Mesothelial cell of epicardium (in vitro differentiated cells): ENCODE measurements around the gene SNX11. TPM values are rescaled to one million over a fixed set of nuclear protein-coding genes. Genes with fewer than 3 reads are reported as not detected.

Experiments
- DNase-seq, 2 experiments: peaks; one replicate each; pipeline ENCODE4 v3.0.0; 2021; ENCODE audit warnings: low spot score in 2 of 2; ENCODE audit not compliant: unreplicated experiment in 2 of 2
- H3K27ac Mint-ChIP-seq: 2 replicates; pipeline ENCODE4 v1.8.0; 2021; ENCODE audit warnings: mixed read lengths
- H3K27me3 Mint-ChIP-seq: 2 replicates; pipeline ENCODE4 v1.8.0; 2021; ENCODE audit warnings: low read depth, mixed read lengths
- H3K36me3 Mint-ChIP-seq: 2 replicates; pipeline ENCODE4 v1.8.0; 2021; ENCODE audit warnings: mixed read lengths
- H3K4me1 Mint-ChIP-seq: 2 replicates; pipeline ENCODE4 v1.8.0; 2021; ENCODE audit warnings: mixed read lengths
- H3K4me3 Mint-ChIP-seq: 2 replicates; pipeline ENCODE4 v1.8.0; 2021; ENCODE audit warnings: mild to moderate bottlenecking, moderate library complexity, mixed read lengths
- H3K9me3 Mint-ChIP-seq: 2 replicates; pipeline ENCODE4 v1.8.0; 2021; ENCODE audit warnings: mixed read lengths
- microRNA-seq: library from miRNA; unstranded; fragments of <30 nt; microRNA quantifications from one replicate; pipeline ENCODE4 v1.2.0, GENCODE V29; 2021; ENCODE audit warnings: inconsistent platforms, mixed read lengths
- total RNA-seq: library from RNA; stranded (reverse); gene quantifications from 3 replicates; pipeline ENCODE4 v1.2.1, GENCODE V29; 2021
- TF ChIP-seq, protein P1 (sequence below): fragments of 200-600 bp; sonication (generic); IDR thresholded peaks from one replicate; pipeline ENCODE4 v1.5.0; 2021; ENCODE audit warnings: antibody characterized with exemption; ENCODE audit not compliant: unreplicated experiment

Gene SNX11
- total RNA-seq, 1 donor from 2014 or later = 16.2 TPM

DNA sequence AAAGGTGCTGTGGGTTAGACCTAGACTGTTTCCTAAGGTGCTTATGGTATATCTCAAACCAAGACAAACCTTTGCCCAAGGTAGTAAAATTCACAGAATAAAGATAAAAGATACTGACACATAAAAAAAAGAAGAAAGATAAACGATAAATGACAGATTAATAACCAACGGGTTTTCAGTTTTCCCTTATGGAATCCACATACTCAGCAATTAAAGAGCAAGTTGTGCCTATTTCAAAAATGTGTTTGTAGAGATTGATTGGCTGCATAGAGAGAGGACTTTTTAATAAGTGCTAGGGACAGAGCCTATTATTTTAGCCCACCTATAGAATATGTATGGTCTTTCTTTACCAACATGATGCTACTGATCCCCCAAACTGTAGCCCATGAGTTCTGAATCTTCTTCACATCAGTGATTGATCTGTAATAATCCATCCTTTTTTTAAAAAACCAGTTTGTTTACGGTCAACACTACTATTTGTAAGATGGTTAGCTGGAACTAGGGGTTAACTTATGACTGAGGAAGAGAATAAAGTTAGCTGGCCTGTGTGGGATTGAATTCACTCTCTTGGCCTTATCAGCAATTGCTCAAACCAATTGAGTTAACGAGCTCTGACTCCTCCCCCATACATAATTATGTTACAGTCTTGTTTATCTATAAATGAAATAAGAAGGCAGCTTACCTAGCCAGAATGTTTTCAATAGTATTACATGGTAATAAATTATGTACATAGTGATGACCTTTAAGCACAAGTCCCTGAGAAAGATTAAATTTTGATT, 53.8 kb downstream of the SNX11 start:
- Mint-ChIP-seq H3K4me1 (peaks cover 46% of the 10 kb centered on the region), H3K4me3 (no peak overlapping the region), H3K9me3 (no peaks in the 10 kb centered on the region), H3K27me3 (peaks cover 9% of the 10 kb centered on the region), H3K27ac (no peak overlapping the region), H3K36me3 (no peaks in the 10 kb centered on the region)
- TF ChIP-seq, protein P1, sequence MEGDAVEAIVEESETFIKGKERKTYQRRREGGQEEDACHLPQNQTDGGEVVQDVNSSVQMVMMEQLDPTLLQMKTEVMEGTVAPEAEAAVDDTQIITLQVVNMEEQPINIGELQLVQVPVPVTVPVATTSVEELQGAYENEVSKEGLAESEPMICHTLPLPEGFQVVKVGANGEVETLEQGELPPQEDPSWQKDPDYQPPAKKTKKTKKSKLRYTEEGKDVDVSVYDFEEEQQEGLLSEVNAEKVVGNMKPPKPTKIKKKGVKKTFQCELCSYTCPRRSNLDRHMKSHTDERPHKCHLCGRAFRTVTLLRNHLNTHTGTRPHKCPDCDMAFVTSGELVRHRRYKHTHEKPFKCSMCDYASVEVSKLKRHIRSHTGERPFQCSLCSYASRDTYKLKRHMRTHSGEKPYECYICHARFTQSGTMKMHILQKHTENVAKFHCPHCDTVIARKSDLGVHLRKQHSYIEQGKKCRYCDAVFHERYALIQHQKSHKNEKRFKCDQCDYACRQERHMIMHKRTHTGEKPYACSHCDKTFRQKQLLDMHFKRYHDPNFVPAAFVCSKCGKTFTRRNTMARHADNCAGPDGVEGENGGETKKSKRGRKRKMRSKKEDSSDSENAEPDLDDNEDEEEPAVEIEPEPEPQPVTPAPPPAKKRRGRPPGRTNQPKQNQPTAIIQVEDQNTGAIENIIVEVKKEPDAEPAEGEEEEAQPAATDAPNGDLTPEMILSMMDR = no peak
- DNase-seq = no peak

DNA sequence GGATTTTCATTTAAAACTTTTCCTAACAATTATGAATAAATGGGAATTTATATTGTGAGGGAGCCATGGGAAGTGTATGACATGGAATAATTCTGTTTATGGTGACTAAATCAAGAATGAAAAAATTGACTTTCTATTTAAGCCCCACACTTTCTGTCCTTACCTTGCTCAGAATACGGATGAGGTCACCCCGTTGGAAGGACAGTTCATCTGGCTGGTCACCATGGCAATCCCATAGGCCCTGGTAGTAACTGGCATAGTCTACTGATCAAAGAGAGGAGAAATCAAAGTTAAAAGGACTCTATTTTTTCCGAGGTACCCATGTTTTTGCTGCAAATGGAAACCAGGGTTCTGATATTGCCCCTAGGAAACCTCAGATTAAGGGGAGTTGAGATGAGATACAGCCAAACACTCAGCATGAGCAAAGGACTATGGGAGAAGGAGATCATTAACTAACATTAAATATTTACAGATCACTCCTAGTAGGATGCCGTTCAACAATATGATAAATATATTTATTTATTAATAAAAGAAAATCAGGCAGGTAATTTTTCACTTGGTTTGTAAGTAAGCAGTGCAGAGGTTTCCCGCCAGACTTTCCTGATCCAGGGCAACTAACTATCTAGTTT, 54.9 kb downstream of the SNX11 start:
- Mint-ChIP-seq H3K4me1 (peaks cover 45% of the 10 kb centered on the region), H3K4me3 (no peak overlapping the region), H3K36me3 (no peaks in the 10 kb centered on the region), H3K27me3 (peaks cover 18% of the 10 kb centered on the region), H3K9me3 (no peaks in the 10 kb centered on the region), H3K27ac (no peak overlapping the region)
- TF ChIP-seq, protein P1 = no peak
- DNase-seq = no peak

DNA sequence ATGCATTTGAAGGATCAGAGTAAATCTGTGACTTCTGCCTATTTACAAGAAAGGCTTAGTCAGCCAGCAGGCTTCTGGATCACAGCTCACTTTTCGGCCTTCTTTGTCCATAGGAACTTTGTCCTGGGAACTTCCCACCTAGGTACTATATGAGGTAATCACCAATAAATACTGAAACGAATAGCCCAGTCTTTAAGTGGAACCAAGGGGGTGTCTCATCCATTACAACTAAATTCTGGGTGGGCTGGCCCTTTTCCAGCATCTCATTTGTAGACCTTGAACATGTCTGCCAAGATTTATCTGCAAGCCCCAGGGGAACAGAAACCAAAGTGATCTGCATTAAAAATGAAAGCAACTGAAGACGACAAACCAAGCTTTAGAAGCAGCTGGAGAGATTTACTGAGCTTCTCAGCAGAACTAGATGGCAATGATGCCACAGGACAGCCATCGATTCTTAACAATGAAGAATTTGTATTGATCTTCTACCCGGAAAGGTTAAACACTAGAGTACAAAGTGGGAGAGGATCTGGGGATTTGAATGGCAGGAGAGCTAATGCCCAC, 55.5 kb downstream of the SNX11 start:
- Mint-ChIP-seq H3K4me1 (peaks cover 51% of the 10 kb centered on the region), H3K4me3 (no peak overlapping the region), H3K27ac (peak overlapping the region; percentile 29), H3K9me3 (no peaks in the 10 kb centered on the region), H3K36me3 (no peaks in the 10 kb centered on the region), H3K27me3 (peaks cover 20% of the 10 kb centered on the region)
- TF ChIP-seq, protein P1 = no peak
- DNase-seq = peak in 1 of 2 experiments; percentile 54

DNA sequence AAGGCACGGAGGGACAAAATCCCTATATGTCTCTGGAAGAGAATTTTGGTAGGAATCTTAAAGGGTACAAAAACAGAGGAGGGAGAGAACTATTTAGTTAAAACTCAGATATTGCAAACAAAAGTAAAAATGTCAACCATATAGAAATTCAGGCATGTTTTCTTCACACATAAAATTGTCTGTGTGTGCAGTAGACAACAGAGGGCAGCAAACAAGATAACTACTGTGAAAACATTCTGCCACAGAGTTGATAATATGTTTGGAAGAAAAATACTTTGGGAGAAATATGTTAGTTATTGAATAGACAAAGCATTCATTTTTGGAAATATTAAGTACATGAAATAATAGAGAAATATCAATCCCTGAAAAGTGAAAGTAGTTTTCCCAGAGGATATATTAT, 56.2 kb downstream of the SNX11 start:
- H3K27me3 Mint-ChIP-seq = peaks cover 20% of the 10 kb centered on the region
- H3K27ac Mint-ChIP-seq = no peak overlapping the region
- H3K4me3 Mint-ChIP-seq = no peak overlapping the region
- H3K4me1 Mint-ChIP-seq = peaks cover 59% of the 10 kb centered on the region
- H3K36me3 Mint-ChIP-seq = no peaks in the 10 kb centered on the region
- DNase-seq = no peak
- H3K9me3 Mint-ChIP-seq = no peaks in the 10 kb centered on the region
- TF ChIP-seq, protein P1 = no peak

DNA sequence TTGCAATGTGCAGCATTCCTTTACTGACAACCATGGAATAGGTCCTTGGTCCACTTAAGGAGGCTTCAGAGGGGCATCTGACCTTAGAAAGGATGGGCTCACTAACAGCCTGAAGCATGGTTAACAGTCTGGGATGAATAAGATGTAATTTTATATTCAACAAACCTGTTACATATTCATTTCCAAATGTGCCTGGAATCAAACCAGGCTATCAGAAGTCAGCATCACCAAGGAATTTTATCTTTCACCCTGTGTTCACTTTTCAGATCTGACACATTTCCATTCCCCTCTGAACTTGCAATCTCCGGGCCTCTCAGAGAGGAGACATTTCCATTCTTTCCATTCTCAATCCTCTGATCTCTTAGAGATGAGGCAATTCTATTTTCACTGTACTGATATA, 62.4 kb downstream of the SNX11 start:
- Mint-ChIP-seq H3K36me3 (no peaks in the 10 kb centered on the region), H3K4me3 (no peak overlapping the region), H3K9me3 (no peaks in the 10 kb centered on the region), H3K27ac (no peak overlapping the region), H3K4me1 (peaks cover 32% of the 10 kb centered on the region), H3K27me3 (peaks cover 18% of the 10 kb centered on the region)
- no peak for DNase-seq
- TF ChIP-seq, protein P1 = no peak

Small RNA genes lying within 50 kb of the gene (microRNA-seq; reads per million reads assigned to microRNA genes)
- not detected for gene MIR1203

Other genes with a start within 250 kb of the SNX11 start
- gene SP2, start 211.5 kb upstream of the SNX11 start, total RNA-seq = 17.0 to 18.0 TPM (median 17.0 TPM) in 3 replicates
- 7.4 to 10.4 TPM (median 8.3 TPM) in 3 replicates for gene PNPO, start 166.2 kb upstream of the SNX11 start, total RNA-seq
- gene PRR15L, start 149.9 kb upstream of the SNX11 start, total RNA-seq = 3.4 to 3.6 TPM (median 3.4 TPM) in 3 replicates
- gene CDK5RAP3, start 136.7 kb upstream of the SNX11 start, total RNA-seq = 231 to 251 TPM (median 236 TPM) in 3 replicates
- 28.2 to 31.8 TPM (median 30.7 TPM) in 3 replicates for gene COPZ2, start 70.0 kb upstream of the SNX11 start, total RNA-seq
- gene NFE2L1, start 59.4 kb upstream of the SNX11 start, total RNA-seq = 134 to 137 TPM (median 136 TPM) in 3 replicates
- gene CBX1, start 6.3 kb upstream of the SNX11 start, total RNA-seq = 142 to 145 TPM (median 143 TPM) in 3 replicates